Stimulated activated naive B cell treated with anti-CD40 and anti-IgM and Interleukin-4, amounts not matched to agents 10 μg/mL and 1 μg/mL and 100 μg/mL, for 72 hours (primary cell): ENCODE measurements around the gene ADGRG1.

ENCODE experiments used
- ATAC-seq, 2 donors: fragments of 150-1000 bp; cut with Tn5 transposase; replicated peaks; 2 replicates each; pipeline ENCODE4 v1.10.0; 2021; ENCODE audit warnings: moderate library complexity in 1 of 2
- DNase-seq: peaks from one replicate; pipeline ENCODE4 v3.0.0; 2021
- H3K27ac Mint-ChIP-seq: one replicate; pipeline ENCODE4 v1.8.0; 2022; ENCODE audit warnings: mild to moderate bottlenecking, mixed read lengths
- H3K27me3 Mint-ChIP-seq, 2 donors: one replicate each; pipeline ENCODE4 v1.8.0; 2022; ENCODE audit warnings: mixed read lengths in 2 of 2
- H3K36me3 Mint-ChIP-seq, 2 donors: one replicate each; pipeline ENCODE4 v1.8.0; 2022; ENCODE audit warnings: mixed read lengths in 2 of 2, mild to moderate bottlenecking in 1 of 2
- H3K4me1 Mint-ChIP-seq, 2 donors: one replicate each; pipeline ENCODE4 v1.8.0; 2022; ENCODE audit warnings: mixed read lengths in 2 of 2, mild to moderate bottlenecking in 1 of 2
- H3K4me3 Mint-ChIP-seq, 2 donors: one replicate each; pipeline ENCODE4 v1.8.0; 2022; ENCODE audit warnings: mild to moderate bottlenecking in 2 of 2, mixed read lengths in 2 of 2, moderate library complexity in 1 of 2
- H3K9me3 Mint-ChIP-seq, 2 donors: one replicate each; pipeline ENCODE4 v1.8.0; 2022; ENCODE audit warnings: mixed read lengths in 2 of 2, mild to moderate bottlenecking in 1 of 2

Gene ADGRG1

GRCh38 chr16:57675741-57676551, 47.5 kb downstream of the ADGRG1 start:
- Mint-ChIP-seq H3K9me3 (no peaks in the 10 kb centered on the region), H3K4me3 (no peak overlapping the region), H3K36me3 (no peaks in the 10 kb centered on the region), H3K4me1 (peaks cover 0 to 5% of the 10 kb centered on the region in 2 donors), H3K27me3 (peaks cover 4 to 10% of the 10 kb centered on the region in 2 donors), H3K27ac (no peak overlapping the region)
- no peak for ATAC-seq
- no peak for DNase-seq

GRCh38 chr16:57676553-57677085, 48.2 kb downstream of the ADGRG1 start:
- no peaks in the 10 kb centered on the region for H3K36me3 Mint-ChIP-seq
- no peak for ATAC-seq
- no peak for DNase-seq
- no peak overlapping the region for H3K4me3 Mint-ChIP-seq
- H3K27ac Mint-ChIP-seq, result no peak overlapping the region
- H3K27me3 Mint-ChIP-seq, result peaks cover 4 to 10% of the 10 kb centered on the region in 2 donors
- no peaks in the 10 kb centered on the region for H3K9me3 Mint-ChIP-seq
- H3K4me1 Mint-ChIP-seq, result peaks cover 0 to 5% of the 10 kb centered on the region in 2 donors

- no peaks in the 10 kb centered on the region for H3K9me3 Mint-ChIP-seq
- no peaks in the 10 kb centered on the region for H3K36me3 Mint-ChIP-seq
- H3K27me3 Mint-ChIP-seq, result peaks cover 4 to 10% of the 10 kb centered on the region in 2 donors
Measured at GRCh38 chr16:57677622-57678369, 49.4 kb downstream of the ADGRG1 start.

GRCh38 chr16:57679016-57679415, 50.6 kb downstream of the ADGRG1 start:
- no peak overlapping the region for H3K27ac Mint-ChIP-seq

More at GRCh38 chr16:57677622-57678369, 49.4 kb downstream of the ADGRG1 start:
- H3K27ac Mint-ChIP-seq, result no peak overlapping the region
- H3K4me1 Mint-ChIP-seq, result peaks cover 0 to 5% of the 10 kb centered on the region in 2 donors
- no peak for DNase-seq
- no peak overlapping the region for H3K4me3 Mint-ChIP-seq
- ATAC-seq, result no peak

GRCh38 chr16:57679767-57680482, 51.5 kb downstream of the ADGRG1 start:
- H3K27ac Mint-ChIP-seq, result no peak overlapping the region
- no peaks in the 10 kb centered on the region for H3K9me3 Mint-ChIP-seq
- no peak overlapping the region for H3K4me3 Mint-ChIP-seq
- no peaks in the 10 kb centered on the region for H3K27me3 Mint-ChIP-seq
- ATAC-seq (peak in 1 of 2 donors; percentile 18), DNase-seq (no peak)
- no peaks in the 10 kb centered on the region for H3K36me3 Mint-ChIP-seq
- peaks cover 0 to 5% of the 10 kb centered on the region in 2 donors for H3K4me1 Mint-ChIP-seq

More at GRCh38 chr16:57679016-57679415, 50.6 kb downstream of the ADGRG1 start:
- H3K27me3 Mint-ChIP-seq, result peaks cover 0 to under 1% of the 10 kb centered on the region in 2 donors
- H3K4me1 Mint-ChIP-seq, result peaks cover 0 to 5% of the 10 kb centered on the region in 2 donors
- ATAC-seq (no peak), DNase-seq (no peak)
- H3K4me3 Mint-ChIP-seq, result no peak overlapping the region
- H3K36me3 Mint-ChIP-seq, result no peaks in the 10 kb centered on the region
- no peaks in the 10 kb centered on the region for H3K9me3 Mint-ChIP-seq

- Mint-ChIP-seq H3K9me3 (no peaks in the 10 kb centered on the region), H3K36me3 (no peaks in the 10 kb centered on the region), H3K4me3 (no peak overlapping the region), H3K27me3 (no peaks in the 10 kb centered on the region), H3K27ac (no peak overlapping the region), H3K4me1 (peaks cover 0 to 5% of the 10 kb centered on the region in 2 donors)
- no peak for DNase-seq
- no peak for ATAC-seq
Measured at GRCh38 chr16:57680842-57681375, 52.5 kb downstream of the ADGRG1 start.

GRCh38 chr16:57681950-57682728, 53.7 kb downstream of the ADGRG1 start:
- no peak overlapping the region for H3K4me3 Mint-ChIP-seq
- H3K9me3 Mint-ChIP-seq, result no peaks in the 10 kb centered on the region
- no peaks in the 10 kb centered on the region for H3K36me3 Mint-ChIP-seq
- H3K27me3 Mint-ChIP-seq, result no peaks in the 10 kb centered on the region
- no peak for ATAC-seq
- H3K4me1 Mint-ChIP-seq, result peaks cover 0 to 5% of the 10 kb centered on the region in 2 donors
- H3K27ac Mint-ChIP-seq, result no peak overlapping the region
- no peak for DNase-seq

GRCh38 chr16:57682809-57683635, 54.6 kb downstream of the ADGRG1 start:
- Mint-ChIP-seq H3K27me3 (no peaks in the 10 kb centered on the region), H3K27ac (no peak overlapping the region), H3K4me3 (no peak overlapping the region), H3K9me3 (no peaks in the 10 kb centered on the region), H3K4me1 (peaks cover 0 to 5% of the 10 kb centered on the region in 2 donors), H3K36me3 (no peaks in the 10 kb centered on the region)
- DNase-seq (no peak), ATAC-seq (no peak)

GRCh38 chr16:57683636-57684545, 55.5 kb downstream of the ADGRG1 start:
- H3K4me1 Mint-ChIP-seq, result peaks cover under 1 to 5% of the 10 kb centered on the region in 2 donors
- H3K9me3 Mint-ChIP-seq, result no peaks in the 10 kb centered on the region
- no peaks in the 10 kb centered on the region for H3K36me3 Mint-ChIP-seq

GRCh38 chr16:57684626-57685358, 56.4 kb downstream of the ADGRG1 start:
- ATAC-seq (no peak), DNase-seq (no peak)
- H3K36me3 Mint-ChIP-seq, result no peaks in the 10 kb centered on the region
- peaks cover 9 to 10% of the 10 kb centered on the region in 2 donors for H3K4me1 Mint-ChIP-seq
- no peak overlapping the region for H3K27ac Mint-ChIP-seq
- H3K4me3 Mint-ChIP-seq, result no peak overlapping the region
- H3K9me3 Mint-ChIP-seq, result no peaks in the 10 kb centered on the region
- H3K27me3 Mint-ChIP-seq, result no peaks in the 10 kb centered on the region

More at GRCh38 chr16:57683636-57684545, 55.5 kb downstream of the ADGRG1 start:
- H3K4me3 Mint-ChIP-seq, result no peak overlapping the region
- peak overlapping the region; percentile 33 for H3K27ac Mint-ChIP-seq
- no peak for DNase-seq
- no peaks in the 10 kb centered on the region for H3K27me3 Mint-ChIP-seq
- no peak for ATAC-seq

GRCh38 chr16:57685633-57686032, 57.2 kb downstream of the ADGRG1 start:
- Mint-ChIP-seq H3K36me3 (no peaks in the 10 kb centered on the region), H3K27ac (no peak overlapping the region), H3K27me3 (no peaks in the 10 kb centered on the region), H3K4me1 (peaks cover 14 to 18% of the 10 kb centered on the region in 2 donors), H3K4me3 (no peak overlapping the region), H3K9me3 (no peaks in the 10 kb centered on the region)
- DNase-seq (no peak), ATAC-seq (no peak)
